ENCODE measurements around the gene CDKN2B-AS1.

The CDKN2B-AS1 gene

GRCh38 chr9:22165144-22165543 is 170.6 kb downstream of the CDKN2B-AS1 start:
- DNase-seq = peak; percentile 25

GRCh38 chr9:22169243-22169642 is 174.7 kb downstream of the CDKN2B-AS1 start:
- peak; percentile 60 for DNase-seq

- peak; percentile 66 for DNase-seq
Measured at GRCh38 chr9:22169727-22170503, 175.3 kb downstream of the CDKN2B-AS1 start.
